KMS-11 (cell line): ENCODE results near the gene SHE.
"Not testable (repeated sequence)": the region's sequence is repeated elsewhere in the genome, so short reads cannot be mapped to it uniquely, and the experiment has no call there.

ENCODE experiments used
- H2AFZ ChIP-seq: fragments of 200-600 bp; sonication (generic); 2 replicates; pipeline ENCODE4 v1.6.1; 2016; ENCODE audit warnings: antibody characterized with exemption, mixed run types, low read depth
- H3K27ac ChIP-seq: fragments of 200-600 bp; sonication (generic); 2 replicates; pipeline ENCODE4 v1.6.1; 2016; ENCODE audit warnings: mild to moderate bottlenecking, mixed run types
- H3K27me3 ChIP-seq: fragments of 200-600 bp; sonication (generic); 2 replicates; pipeline ENCODE4 v1.6.1; 2017; ENCODE audit warnings: mild to moderate bottlenecking, low read depth, mixed run types, moderate library complexity; ENCODE audit not compliant: insufficient read depth
- H3K36me3 ChIP-seq: fragments of 200-600 bp; sonication (generic); 2 replicates; pipeline ENCODE4 v1.6.1; 2017; ENCODE audit warnings: mild to moderate bottlenecking, mixed run types; ENCODE audit not compliant: insufficient read depth
- H3K4me1 ChIP-seq: fragments of 200-600 bp; sonication (generic); 2 replicates; pipeline ENCODE4 v1.6.1; 2016; ENCODE audit warnings: mild to moderate bottlenecking, low read depth, mixed run types; ENCODE audit not compliant: poor library complexity, severe bottlenecking
- H3K4me2 ChIP-seq: fragments of 200-600 bp; sonication (generic); 2 replicates; pipeline ENCODE4 v1.7.0; 2016; ENCODE audit warnings: mild to moderate bottlenecking, mixed run types
- H3K4me3 ChIP-seq: fragments of 200-600 bp; sonication (generic); IDR thresholded peaks from 2 replicates; pipeline ENCODE4 v1.6.1; 2017; ENCODE audit warnings: low read depth, low read length, mixed read lengths; ENCODE audit not compliant: insufficient read depth
- H3K79me2 ChIP-seq: fragments of 200-600 bp; sonication (generic); 2 replicates; pipeline ENCODE4 v1.6.1; 2016; ENCODE audit warnings: low read depth, mixed run types; ENCODE audit not compliant: insufficient read depth
- H3K9ac ChIP-seq: fragments of 200-600 bp; sonication (generic); 2 replicates; pipeline ENCODE4 v1.6.1; 2016; ENCODE audit warnings: mild to moderate bottlenecking, mixed run types
- H4K20me1 ChIP-seq: fragments of 200-600 bp; sonication (generic); 2 replicates; pipeline ENCODE4 v1.6.1; 2016; ENCODE audit warnings: mild to moderate bottlenecking, mixed run types; ENCODE audit not compliant: insufficient read depth
- TF ChIP-seq, protein P1 (sequence below): fragments of 200-600 bp; sonication (generic); conservative IDR thresholded peaks from 2 replicates; pipeline ENCODE4 v1.6.1; 2017; ENCODE audit warnings: low read depth, mild to moderate bottlenecking, antibody characterized with exemption, low read length, moderate library complexity, mixed read lengths

SHE gene

DNA sequence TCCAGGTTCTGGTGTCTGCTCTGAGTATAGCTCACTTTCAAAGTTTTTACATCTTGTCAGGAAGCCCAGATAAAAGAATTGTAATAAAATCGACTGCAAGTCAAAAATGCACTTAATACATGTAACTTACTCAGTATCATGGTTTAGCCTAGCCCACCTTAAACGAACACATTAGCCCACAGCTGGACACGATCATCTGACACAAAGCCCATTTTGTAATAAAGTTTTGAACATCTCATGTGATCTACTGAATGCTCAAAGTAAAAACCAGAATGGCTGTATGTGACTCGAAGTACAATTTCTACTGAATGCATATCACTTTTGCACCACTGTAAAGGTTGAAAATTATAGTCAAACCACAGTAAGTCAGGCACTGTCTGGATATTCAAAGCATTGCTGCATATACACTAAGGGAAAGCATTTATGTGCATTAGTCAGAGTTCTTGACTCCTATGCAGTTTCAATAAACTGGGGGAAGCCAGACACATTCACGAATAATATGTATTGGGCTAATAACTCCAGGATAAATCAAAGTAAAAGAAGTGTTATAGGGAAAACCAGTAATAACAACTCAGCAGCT lies 12.4 kb downstream of the SHE start:
- H3K36me3 ChIP-seq = no peaks in the 10 kb centered on the region
- no peak overlapping the region for H3K4me3 ChIP-seq
- peaks cover 3% of the 10 kb centered on the region for H3K4me1 ChIP-seq
- H3K4me2 ChIP-seq = no peak overlapping the region
- no peak overlapping the region for H3K9ac ChIP-seq
- H3K27me3 ChIP-seq = no peaks in the 10 kb centered on the region
- no peaks in the 10 kb centered on the region for H4K20me1 ChIP-seq
- TF ChIP-seq, protein P1, sequence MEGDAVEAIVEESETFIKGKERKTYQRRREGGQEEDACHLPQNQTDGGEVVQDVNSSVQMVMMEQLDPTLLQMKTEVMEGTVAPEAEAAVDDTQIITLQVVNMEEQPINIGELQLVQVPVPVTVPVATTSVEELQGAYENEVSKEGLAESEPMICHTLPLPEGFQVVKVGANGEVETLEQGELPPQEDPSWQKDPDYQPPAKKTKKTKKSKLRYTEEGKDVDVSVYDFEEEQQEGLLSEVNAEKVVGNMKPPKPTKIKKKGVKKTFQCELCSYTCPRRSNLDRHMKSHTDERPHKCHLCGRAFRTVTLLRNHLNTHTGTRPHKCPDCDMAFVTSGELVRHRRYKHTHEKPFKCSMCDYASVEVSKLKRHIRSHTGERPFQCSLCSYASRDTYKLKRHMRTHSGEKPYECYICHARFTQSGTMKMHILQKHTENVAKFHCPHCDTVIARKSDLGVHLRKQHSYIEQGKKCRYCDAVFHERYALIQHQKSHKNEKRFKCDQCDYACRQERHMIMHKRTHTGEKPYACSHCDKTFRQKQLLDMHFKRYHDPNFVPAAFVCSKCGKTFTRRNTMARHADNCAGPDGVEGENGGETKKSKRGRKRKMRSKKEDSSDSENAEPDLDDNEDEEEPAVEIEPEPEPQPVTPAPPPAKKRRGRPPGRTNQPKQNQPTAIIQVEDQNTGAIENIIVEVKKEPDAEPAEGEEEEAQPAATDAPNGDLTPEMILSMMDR = no peak
- H2AFZ ChIP-seq = no peak overlapping the region
- no peak overlapping the region for H3K27ac ChIP-seq
- H3K79me2 ChIP-seq = no peaks in the 10 kb centered on the region

DNA sequence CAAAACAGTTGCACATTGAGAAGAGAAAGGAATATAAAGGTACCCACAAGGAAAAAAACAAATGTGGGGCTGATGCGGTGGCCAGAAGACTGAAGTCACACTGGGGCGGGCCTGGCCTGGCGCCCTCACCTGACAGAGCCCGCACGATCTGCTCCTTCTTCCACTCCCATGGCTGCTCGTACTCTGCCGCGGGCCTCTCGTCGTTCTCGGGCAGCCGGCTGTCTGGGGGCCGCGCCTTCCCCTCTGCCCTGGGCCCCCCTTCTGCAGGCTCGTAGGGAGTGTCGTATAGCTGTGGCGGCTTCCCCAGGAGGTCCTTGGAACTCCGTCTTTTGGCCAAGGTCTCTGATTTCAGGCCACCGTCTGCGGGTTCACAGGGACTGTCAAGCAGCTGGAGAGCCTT lies 13.3 kb downstream of the SHE start:
- Histone ChIP-seq H3K79me2 (no peaks in the 10 kb centered on the region), H2AFZ (no peak overlapping the region), H3K27ac (no peak overlapping the region), H3K4me3 (no peak overlapping the region), H3K4me1 (peaks cover 3% of the 10 kb centered on the region), H4K20me1 (no peaks in the 10 kb centered on the region), H3K36me3 (no peaks in the 10 kb centered on the region), H3K9ac (no peak overlapping the region), H3K27me3 (no peaks in the 10 kb centered on the region), H3K4me2 (no peak overlapping the region)
- TF ChIP-seq, protein P1 = no peak

DNA sequence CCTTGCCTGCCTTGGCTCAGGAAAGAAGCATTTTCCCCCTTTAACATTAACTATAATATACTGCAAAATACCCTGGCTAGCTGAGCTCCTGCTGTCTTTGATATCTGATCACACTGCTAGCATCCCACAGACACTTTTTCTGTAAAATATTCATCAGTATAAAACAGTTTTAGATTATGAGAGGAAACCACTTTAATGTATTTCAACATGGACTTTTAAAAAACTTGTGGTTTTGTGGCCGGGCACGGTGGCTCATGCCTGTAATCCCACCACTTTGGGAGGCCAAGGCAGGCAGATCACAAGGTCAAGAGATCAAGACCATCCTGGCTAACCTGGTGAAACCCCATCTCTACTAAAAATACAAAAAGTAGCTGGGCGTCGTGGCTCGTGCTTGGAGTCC lies 15.5 kb downstream of the SHE start:
- not testable (repeated sequence) for H3K4me2 ChIP-seq, H3K36me3 ChIP-seq, H3K27me3 ChIP-seq, H3K79me2 ChIP-seq, H2AFZ ChIP-seq, H3K4me1 ChIP-seq, H3K27ac ChIP-seq, H4K20me1 ChIP-seq, H3K4me3 ChIP-seq, H3K9ac ChIP-seq

DNA sequence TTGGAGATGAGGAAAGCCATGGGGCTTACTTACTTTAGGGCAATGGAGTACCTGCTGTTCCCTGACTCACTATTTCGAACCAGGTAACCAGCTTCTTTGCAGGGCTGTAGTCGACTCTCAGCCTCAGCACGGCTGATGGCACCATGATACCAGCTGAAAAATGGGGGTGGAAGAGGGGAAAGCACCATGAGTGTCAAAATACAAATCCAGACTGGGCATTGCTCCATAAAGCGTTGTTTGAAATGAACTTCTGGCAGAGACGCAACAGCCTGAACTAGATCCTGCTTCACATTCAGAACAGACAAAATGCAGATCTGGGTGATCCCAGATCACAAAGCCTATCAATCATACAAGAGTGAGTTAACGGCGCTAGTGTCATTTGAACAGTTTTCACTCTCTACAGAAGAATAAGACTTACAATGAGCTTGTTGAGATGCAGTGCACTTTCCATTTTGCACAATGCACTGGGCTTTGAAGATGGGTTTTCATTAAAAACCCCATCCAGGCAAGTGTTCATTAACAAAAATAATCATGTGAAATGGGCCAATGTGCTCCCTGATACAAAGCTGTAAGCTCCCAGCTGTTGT lies 16.2 kb downstream of the SHE start:
- no peaks in the 10 kb centered on the region for H3K79me2 ChIP-seq
- no peaks in the 10 kb centered on the region for H4K20me1 ChIP-seq
- H2AFZ ChIP-seq = no peak overlapping the region
- peaks cover 10% of the 10 kb centered on the region for H3K4me1 ChIP-seq
- H3K4me2 ChIP-seq = no peak overlapping the region
- no peak overlapping the region for H3K9ac ChIP-seq
- no peak overlapping the region for H3K27ac ChIP-seq
- no peaks in the 10 kb centered on the region for H3K36me3 ChIP-seq
- TF ChIP-seq, protein P1 = no peak
- no peaks in the 10 kb centered on the region for H3K27me3 ChIP-seq
- no peak overlapping the region for H3K4me3 ChIP-seq

DNA sequence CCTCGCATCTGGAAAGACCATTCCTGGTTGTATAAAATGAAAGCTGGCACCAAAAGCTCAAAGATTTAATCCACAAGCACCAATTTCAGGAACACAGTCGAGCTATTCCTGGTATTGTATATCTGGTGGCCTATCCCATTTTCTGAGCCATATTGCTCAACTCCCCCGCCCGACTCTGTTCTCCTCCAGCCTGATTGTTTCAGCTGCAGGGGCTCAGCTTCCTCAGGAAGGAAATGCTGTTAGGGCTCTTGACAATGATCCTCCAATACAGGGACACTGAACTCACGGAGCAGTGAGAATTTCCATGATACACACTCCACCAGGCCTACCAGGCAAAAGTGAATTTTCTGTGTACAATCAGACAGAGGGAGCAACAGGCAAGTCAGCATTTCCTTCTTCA lies 17.1 kb downstream of the SHE start:
- Histone ChIP-seq H3K4me2 (no peak overlapping the region), H3K4me3 (no peak overlapping the region)

More for the DNA sequence above, 17.1 kb downstream of the SHE start:
- Histone ChIP-seq H4K20me1 (no peaks in the 10 kb centered on the region), H3K27me3 (no peaks in the 10 kb centered on the region), H3K79me2 (no peaks in the 10 kb centered on the region), H3K36me3 (no peaks in the 10 kb centered on the region), H3K4me1 (peaks cover 19% of the 10 kb centered on the region), H3K9ac (no peak overlapping the region), H2AFZ (no peak overlapping the region), H3K27ac (no peak overlapping the region)
- TF ChIP-seq, protein P1 = no peak
